HEK293 (cell line): ENCODE results near the gene COL19A1.

Experiments used
- CTCF ChIA-PET: fragments of 350-600 bp; formaldehyde crosslinking; extraction: SDS; loops from one replicate; lab custom pipeline; 2021; ENCODE audit warnings: antibody characterized with exemption; lab: Yijun Ruan, JAX
- POLR2A ChIA-PET: fragments of 300-600 bp; formaldehyde crosslinking; extraction: SDS; loops from one replicate; lab custom pipeline; 2020; ENCODE audit warnings: antibody characterized with exemption, inconsistent platforms; lab: Yijun Ruan, JAX
- H3K27ac ChIP-seq: fragments of 200-500 bp; sonication (Bioruptor generic); 2 replicates; pipeline ENCODE4 v1.5.1; 2014; ENCODE audit warnings: low read depth, low read length, control low read depth, inconsistent platforms; ENCODE audit errors: extremely low read depth
- H3K36me3 ChIP-seq, 2 experiments: fragments of 200-500 bp in 1 of 2; sonication (Bioruptor generic) in 1 of 2; 1 replicate in 1 of 2; 2 replicates in 1 of 2; pipeline ENCODE4 v1.5.1; 2014 to 2017; ENCODE audit warnings: inconsistent platforms in 2 of 2, low read length in 2 of 2; ENCODE audit not compliant: control insufficient read depth in 2 of 2, insufficient read depth in 1 of 2
- H3K4me1 ChIP-seq: fragments of 200-500 bp; sonication (Bioruptor generic); 2 replicates; pipeline ENCODE4 v1.5.1; 2014; ENCODE audit warnings: mild to moderate bottlenecking, low read length, inconsistent platforms; ENCODE audit not compliant: control insufficient read depth, insufficient read depth
- H3K4me3 ChIP-seq: 2 replicates; pipeline ENCODE4 v1.5.1; 2011; ENCODE audit warnings: low read depth, mild to moderate bottlenecking, control low read depth, low read length, moderate library complexity
- H3K9me3 ChIP-seq: fragments of 200-500 bp; sonication (Bioruptor generic); 2 replicates; pipeline ENCODE4 v1.5.1; 2014; ENCODE audit warnings: low read depth, low read length, inconsistent platforms; ENCODE audit not compliant: control insufficient read depth, insufficient read depth
- GLI2 ChIP-seq: fragments of 450-650 bp; formaldehyde crosslinking; IDR thresholded peaks from 2 replicates; pipeline ENCODE4; 2017; ENCODE audit warnings: missing biosample characterization, missing genetic modification characterization, low read depth, borderline replicate concordance
- GLI4 ChIP-seq: fragments of 450-650 bp; formaldehyde crosslinking; IDR thresholded peaks from 2 replicates; pipeline ENCODE4 v1.5.1; 2016; ENCODE audit warnings: missing biosample characterization, missing genetic modification characterization
- HIC1 ChIP-seq: fragments of 450-650 bp; formaldehyde crosslinking; IDR thresholded peaks from 2 replicates; pipeline ENCODE4 v1.5.1; 2016; ENCODE audit warnings: missing biosample characterization, missing genetic modification characterization
- HOXC10 ChIP-seq: sonication (generic); formaldehyde crosslinking; IDR thresholded peaks from 2 replicates; pipeline ENCODE4 v1.8.1; 2023; ENCODE audit warnings: mild to moderate bottlenecking, missing genetic modification reagents
- MZF1 ChIP-seq: fragments of 450-650 bp; formaldehyde crosslinking; IDR thresholded peaks from 2 replicates; pipeline ENCODE4 v1.5.1; 2017; ENCODE audit warnings: missing biosample characterization, missing genetic modification characterization, borderline replicate concordance
- PRDM1 ChIP-seq: fragments of 450-650 bp; formaldehyde crosslinking; IDR thresholded peaks from 2 replicates; pipeline ENCODE4; 2016; ENCODE audit warnings: missing biosample characterization, missing genetic modification characterization
- SALL2 ChIP-seq: fragments of 450-650 bp; formaldehyde crosslinking; IDR thresholded peaks from 2 replicates; pipeline ENCODE4 v1.5.0; 2017; ENCODE audit warnings: missing biosample characterization, mild to moderate bottlenecking, missing genetic modification characterization, borderline replicate concordance
- SETDB1 ChIP-seq: IDR thresholded peaks from one replicate; pipeline ENCODE4 v1.6.1; 2017; ENCODE audit warnings: mild to moderate bottlenecking, low read length, moderate library complexity, mixed read lengths; ENCODE audit not compliant: insufficient read length
- WT1 ChIP-seq: fragments of 450-650 bp; formaldehyde crosslinking; IDR thresholded peaks from 2 replicates; pipeline ENCODE4 v1.5.1; 2016; ENCODE audit warnings: missing biosample characterization, missing genetic modification characterization
- YY1 ChIP-seq: fragments of 450-650 bp; formaldehyde crosslinking; IDR thresholded peaks from 2 replicates; pipeline ENCODE4 v1.5.1; 2018; ENCODE audit warnings: missing biosample characterization, missing genetic modification characterization
- ZBTB1 ChIP-seq: fragments of 450-650 bp; formaldehyde crosslinking; IDR thresholded peaks from 2 replicates; pipeline ENCODE4 v1.5.1; 2016; ENCODE audit warnings: missing biosample characterization, missing genetic modification characterization
- ZBTB6 ChIP-seq: fragments of 450-650 bp; formaldehyde crosslinking; IDR thresholded peaks from 2 replicates; pipeline ENCODE4 v1.5.1; 2017; ENCODE audit warnings: missing biosample characterization, missing genetic modification characterization
- ZNF133 ChIP-seq: fragments of 450-650 bp; formaldehyde crosslinking; IDR thresholded peaks from 2 replicates; pipeline ENCODE4 v1.5.1; 2016; ENCODE audit warnings: missing biosample characterization, missing genetic modification characterization
- ZNF184 ChIP-seq: fragments of 450-650 bp; IDR thresholded peaks from 2 replicates; pipeline ENCODE4 v1.5.1; 2018; ENCODE audit warnings: missing biosample characterization, mild to moderate bottlenecking, missing genetic modification characterization
- ZNF202 ChIP-seq: fragments of 450-650 bp; formaldehyde crosslinking; IDR thresholded peaks from 2 replicates; pipeline ENCODE4 v1.5.1; 2016; ENCODE audit warnings: missing biosample characterization, missing genetic modification characterization, borderline replicate concordance
- ZNF24 ChIP-seq: fragments of 450-650 bp; formaldehyde crosslinking; IDR thresholded peaks from 2 replicates; pipeline ENCODE4 v1.5.1; 2016; ENCODE audit warnings: missing biosample characterization, missing genetic modification characterization
- ZNF280C ChIP-seq: fragments of 450-650 bp; formaldehyde crosslinking; IDR thresholded peaks from 2 replicates; pipeline ENCODE4 v1.5.1; 2016; ENCODE audit warnings: missing biosample characterization, missing genetic modification characterization
- ZNF311 ChIP-seq: fragments of 450-650 bp; formaldehyde crosslinking; IDR thresholded peaks from 2 replicates; pipeline ENCODE4 v1.5.1; 2017; ENCODE audit warnings: missing biosample characterization, missing genetic modification characterization, borderline replicate concordance
- ZNF324 ChIP-seq: fragments of 450-650 bp; formaldehyde crosslinking; IDR thresholded peaks from 2 replicates; pipeline ENCODE4 v1.5.1; 2016; ENCODE audit warnings: missing biosample characterization, missing genetic modification characterization
- ZNF350 ChIP-seq: fragments of 450-650 bp; formaldehyde crosslinking; IDR thresholded peaks from 2 replicates; pipeline ENCODE4 v1.5.0; 2017; ENCODE audit warnings: missing biosample characterization, mild to moderate bottlenecking, missing genetic modification characterization
- ZNF37A ChIP-seq: fragments of 450-650 bp; IDR thresholded peaks from 2 replicates; pipeline ENCODE4 v1.5.1; 2018; ENCODE audit warnings: missing biosample characterization, missing genetic modification characterization
- ZNF423 ChIP-seq: fragments of 450-650 bp; formaldehyde crosslinking; IDR thresholded peaks from 2 replicates; pipeline ENCODE4 v1.5.1; 2016; ENCODE audit warnings: missing biosample characterization, missing genetic modification characterization
- ZNF580 ChIP-seq: fragments of 450-650 bp; formaldehyde crosslinking; IDR thresholded peaks from 2 replicates; pipeline ENCODE4 v1.5.1; 2016; ENCODE audit warnings: missing biosample characterization, missing genetic modification characterization
- ZNF600 ChIP-seq: fragments of 450-650 bp; formaldehyde crosslinking; IDR thresholded peaks from 2 replicates; pipeline ENCODE4 v1.5.1; 2016; ENCODE audit warnings: missing biosample characterization, missing genetic modification characterization
- ZNF610 ChIP-seq: fragments of 450-650 bp; formaldehyde crosslinking; IDR thresholded peaks from 2 replicates; pipeline ENCODE4 v1.5.1; 2016; ENCODE audit warnings: missing biosample characterization, missing genetic modification characterization, borderline replicate concordance
- ZNF639 ChIP-seq: fragments of 450-650 bp; formaldehyde crosslinking; IDR thresholded peaks from 2 replicates; pipeline ENCODE4 v1.5.1; 2016; ENCODE audit warnings: missing biosample characterization, missing genetic modification characterization
- ZNF670 ChIP-seq: fragments of 450-650 bp; formaldehyde crosslinking; IDR thresholded peaks from 2 replicates; pipeline ENCODE4 v1.5.1; 2016; ENCODE audit warnings: missing biosample characterization, missing genetic modification characterization, low read depth
- ZNF747 ChIP-seq: fragments of 450-650 bp; formaldehyde crosslinking; IDR thresholded peaks from 2 replicates; pipeline ENCODE4 v1.5.1; 2016; ENCODE audit warnings: missing biosample characterization, missing genetic modification characterization

The COL19A1 gene

GRCh38 chr6:70172252-70172651 is 305.9 kb downstream of the COL19A1 start:
- CTCF ChIA-PET: interaction anchor here (0.6 kb wide), 1 partner anchor 463 kb away, joined by 3 read pairs; no protein-coding TSS in a partner anchor

GRCh38 chr6:70175770-70176169 is 309.4 kb downstream of the COL19A1 start:
- ChIA-PET POLR2A (no interaction called here), CTCF (interaction anchor here (0.7 to 2.1 kb wide), 2 partner anchors 10 to 226 kb away, joined by 3 to 16 read pairs; no protein-coding TSS in a partner anchor)
- no peaks in the 10 kb centered on the region for H3K36me3 ChIP-seq
- H3K4me3 ChIP-seq: no peak overlapping the region
- no peak for TF ChIP-seq SALL2 (tag by site-specific recombination)
- no peak for TF ChIP-seq PRDM1 (tag by site-specific recombination)
- no peak for TF ChIP-seq ZNF202 (tag by site-specific recombination)
- TF ChIP-seq ZNF350 (tag by site-specific recombination): no peak
- TF ChIP-seq ZNF24: no peak
- TF ChIP-seq HOXC10 (CRISPR knock-in tag): no peak
- TF ChIP-seq ZBTB6 (tag by site-specific recombination): no peak
- TF ChIP-seq SETDB1: no peak
- no peak for TF ChIP-seq ZNF324 (tag by site-specific recombination)
- TF ChIP-seq ZNF184 (tag by site-specific recombination): no peak
- TF ChIP-seq GLI4 (tag by site-specific recombination): no peak
- no peak for TF ChIP-seq ZNF639 (tag by site-specific recombination)
- TF ChIP-seq ZNF670: no peak
- no peak for TF ChIP-seq ZNF610
- no peak for TF ChIP-seq GLI2 (tag by site-specific recombination)
- TF ChIP-seq ZNF747: no peak
- TF ChIP-seq YY1 (tag by site-specific recombination): no peak
- no peak for TF ChIP-seq ZNF280C (tag by site-specific recombination)
- no peak for TF ChIP-seq ZNF423
- no peak for TF ChIP-seq WT1 (tag by site-specific recombination)
- H3K4me1 ChIP-seq: peaks cover 7% of the 10 kb centered on the region; the same call in 1 of the 2 replicates
- no peak overlapping the region for H3K27ac ChIP-seq
- no peaks in the 10 kb centered on the region for H3K9me3 ChIP-seq

More at GRCh38 chr6:70172252-70172651, 305.9 kb downstream of the COL19A1 start:
- TF ChIP-seq ZNF37A: no peak
- no peak for TF ChIP-seq ZNF600 (tag by site-specific recombination)
- no peak for TF ChIP-seq HIC1 (tag by site-specific recombination)
- TF ChIP-seq ZBTB1 (tag by site-specific recombination): no peak
- TF ChIP-seq MZF1 (tag by site-specific recombination): no peak
- no peak for TF ChIP-seq ZNF133 (tag by site-specific recombination)
- no peak for TF ChIP-seq ZNF311 (tag by site-specific recombination)
- no peak for TF ChIP-seq ZNF580 (tag by site-specific recombination)
- H3K9me3 ChIP-seq: no peaks in the 10 kb centered on the region
- H3K4me3 ChIP-seq: no peak overlapping the region
- no peaks in the 10 kb centered on the region for H3K36me3 ChIP-seq
- no peak overlapping the region for H3K27ac ChIP-seq
- POLR2A ChIA-PET: no interaction called here
- peaks cover 7% of the 10 kb centered on the region; the same call in 1 of the 2 replicates for H3K4me1 ChIP-seq
